ENCODE measurements around the gene LBP. TPM values are rescaled to one million over a fixed set of nuclear protein-coding genes. Genes with fewer than 3 reads are reported as not detected.
"Not testable (repeated sequence)": the region's sequence is repeated elsewhere in the genome, so short reads cannot be mapped to it uniquely, and the experiment has no call there.

LBP gene
- total RNA-seq, 6 experiments from 2014 or later: 380 to 2,142 (median 1,251) TPM

- H3K4me3 ChIP-seq: no peak overlapping the region
- peaks cover 0 to 77% (median 35%) of the 10 kb centered on the region in 4 donors for H3K36me3 ChIP-seq
- no peak overlapping the region for H3K27ac ChIP-seq
- no peak for ATAC-seq
- intact Hi-C loops (cut with DNase I): no loop called here
- 88% methylated on average over 9 of the region's 11 CpGs for WGBS (ENCODE audit: insufficient coverage, low coverage, low lambda C conversion rate, missing lambda C conversion rate)
- DNase-seq: no peak
- no peak for TF ChIP-seq POLR2A (IDR thresholded peaks at IDR 0.05)
- no peak for TF ChIP-seq CTCF (IDR thresholded peaks at IDR 0.05)
- H3K4me1 ChIP-seq: peaks cover 0 to 12% (median 6%) of the 10 kb centered on the region in 4 donors
- H3K27me3 ChIP-seq: no peaks in the 10 kb centered on the region
- H3K9me3 ChIP-seq: no peaks in the 10 kb centered on the region
These were observed 30.9 kb downstream of the LBP start for GRCh38 chr20:38377039-38377685.

DNA sequence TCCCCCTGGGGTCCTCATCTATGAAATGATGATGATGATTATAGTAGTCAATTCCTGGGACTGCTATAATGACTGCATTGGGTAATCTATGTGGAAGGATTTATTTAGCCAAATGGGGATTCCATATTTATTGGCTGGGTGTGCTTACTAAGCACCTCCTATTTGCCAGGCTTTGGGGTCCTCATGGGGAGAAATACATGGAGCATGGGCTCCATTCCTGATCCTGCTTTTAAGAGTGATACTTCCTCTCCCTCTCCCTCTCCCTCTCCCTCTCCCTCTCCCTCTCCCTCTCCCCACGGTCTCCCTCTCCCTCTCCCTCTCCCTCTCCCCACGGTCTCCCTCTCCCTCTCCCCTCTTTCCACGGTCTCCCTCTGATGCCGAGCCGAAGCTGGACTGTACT, 31.6 kb downstream of the LBP start:
- ATAC-seq: not testable (repeated sequence)

GRCh38 chr20:38383147-38383546, 36.9 kb downstream of the LBP start:
- Histone ChIP-seq H3K27ac (no peak overlapping the region), H3K4me3 (no peak overlapping the region), H3K36me3 (peaks cover 0 to 21% (median 9%) of the 10 kb centered on the region in 4 donors), H3K4me1 (no peaks in the 10 kb centered on the region), H3K27me3 (no peaks in the 10 kb centered on the region), H3K9me3 (no peaks in the 10 kb centered on the region)
- TF ChIP-seq POLR2A (IDR thresholded peaks at IDR 0.05): no peak
- TF ChIP-seq CTCF (IDR thresholded peaks at IDR 0.05): no peak
- DNase-seq: no peak
- intact Hi-C loops (cut with DNase I): no loop called here
- peak in 1 of 4 donors; percentile 5 for ATAC-seq
- 83% methylated on average over 3 of the region's 4 CpGs for WGBS (ENCODE audit: insufficient coverage, low coverage, low lambda C conversion rate, missing lambda C conversion rate)

More for the DNA sequence above, 31.6 kb downstream of the LBP start:
- DNase-seq; H3K27me3 ChIP-seq; H3K4me3 ChIP-seq; H3K4me1 ChIP-seq; H3K9me3 ChIP-seq; intact Hi-C loops (cut with DNase I); H3K27ac ChIP-seq: not testable (repeated sequence)
- 95% methylated on average over 4 of the region's 5 CpGs for WGBS (ENCODE audit: insufficient coverage, low coverage, low lambda C conversion rate, missing lambda C conversion rate)
- peaks cover 0 to 70% (median 31%) of the 10 kb centered on the region in 4 donors for H3K36me3 ChIP-seq
- TF ChIP-seq POLR2A (IDR thresholded peaks at IDR 0.05): peak; percentile 45

GRCh38 chr20:38386004-38386403, 39.7 kb downstream of the LBP start:
- no peaks in the 10 kb centered on the region for H3K9me3 ChIP-seq
- WGBS (ENCODE audit: insufficient coverage, low coverage, low lambda C conversion rate, missing lambda C conversion rate): 72% methylated on average over 8 of the region's 8 CpGs
- no peak overlapping the region for H3K27ac ChIP-seq
- H3K27me3 ChIP-seq: no peaks in the 10 kb centered on the region
- intact Hi-C loops (cut with DNase I): no loop called here
- no peaks in the 10 kb centered on the region for H3K4me1 ChIP-seq
- H3K4me3 ChIP-seq: no peak overlapping the region
- ATAC-seq (no peak), DNase-seq (no peak)
- H3K36me3 ChIP-seq: peaks cover 0 to 8% (median 4%) of the 10 kb centered on the region in 4 donors
- TF ChIP-seq POLR2A (IDR thresholded peaks at IDR 0.05): no peak
- no peak for TF ChIP-seq CTCF (IDR thresholded peaks at IDR 0.05)

- no peaks in the 10 kb centered on the region for H3K9me3 ChIP-seq
- H3K4me1 ChIP-seq: no peaks in the 10 kb centered on the region
- WGBS (ENCODE audit: insufficient coverage, low coverage, low lambda C conversion rate, missing lambda C conversion rate): 60% methylated on average over 2 of the region's 2 CpGs
- TF ChIP-seq POLR2A (IDR thresholded peaks at IDR 0.05): no peak
- no peak for TF ChIP-seq CTCF (IDR thresholded peaks at IDR 0.05)
- ATAC-seq: no peak
- H3K27ac ChIP-seq: no peak overlapping the region
- DNase-seq: no peak
- H3K4me3 ChIP-seq: no peak overlapping the region
- intact Hi-C loops (cut with DNase I): no loop called here
- no peaks in the 10 kb centered on the region for H3K27me3 ChIP-seq
- H3K36me3 ChIP-seq: peaks cover 0 to 7% (median 0%) of the 10 kb centered on the region in 4 donors
These were observed 40.6 kb downstream of the LBP start for GRCh38 chr20:38386851-38387250.
